Skin of body (tissue), 2 donors: ENCODE results near the gene MROH2A. TPM values are rescaled to one million over a fixed set of nuclear protein-coding genes. Genes with fewer than 3 reads are reported as not detected.

Experiments
- DNase-seq: peaks from one replicate; lab custom pipeline; 2025; lab: John Stamatoyannopoulos, UW
- total RNA-seq: library from RNA; depleted of rRNA; stranded (reverse); fragments of >200 nt; gene quantifications from one replicate; pipeline ENCODE4 v1.2.3, GENCODE V29; 2014

The MROH2A gene
- total RNA-seq, 1 donor from 2014 or later = 0.49 TPM

- DNase-seq = no peak
Observed at GRCh38 chr2:233817995-233818638, 40.0 kb downstream of the MROH2A start.

- no peak for DNase-seq
Observed at GRCh38 chr2:233818639-233819621, 40.8 kb downstream of the MROH2A start.

- no peak for DNase-seq
Observed at GRCh38 chr2:233819884-233820773, 42.0 kb downstream of the MROH2A start.

GRCh38 chr2:233820774-233821105, 42.6 kb downstream of the MROH2A start:
- DNase-seq = no peak

- DNase-seq = no peak
Observed at GRCh38 chr2:233821196-233821595, 43.1 kb downstream of the MROH2A start.

- no peak for DNase-seq
Observed at GRCh38 chr2:233821709-233822100, 43.6 kb downstream of the MROH2A start.

GRCh38 chr2:233822101-233822771, 44.1 kb downstream of the MROH2A start:
- no peak for DNase-seq

GRCh38 chr2:233822781-233823730, 44.9 kb downstream of the MROH2A start:
- no peak for DNase-seq

GRCh38 chr2:233823731-233824121, 45.6 kb downstream of the MROH2A start:
- no peak for DNase-seq

GRCh38 chr2:233824373-233824772, 46.2 kb downstream of the MROH2A start:
- DNase-seq = no peak

GRCh38 chr2:233828546-233829192, 50.5 kb downstream of the MROH2A start:
- no peak for DNase-seq

- no peak for DNase-seq
Observed at GRCh38 chr2:233829193-233830110, 51.3 kb downstream of the MROH2A start.

GRCh38 chr2:233830111-233830802, 52.1 kb downstream of the MROH2A start:
- DNase-seq = no peak

- no peak for DNase-seq
Observed at GRCh38 chr2:233831011-233831721, 53.0 kb downstream of the MROH2A start.

GRCh38 chr2:233831861-233832260, 53.7 kb downstream of the MROH2A start:
- DNase-seq = no peak

- DNase-seq = no peak
Observed at GRCh38 chr2:233832414-233832813, 54.3 kb downstream of the MROH2A start.

- DNase-seq = no peak
Observed at GRCh38 chr2:233832869-233833311, 54.8 kb downstream of the MROH2A start.
